Fibroblast of the aortic adventitia (primary cell): ENCODE measurements around the gene RASGRP4. TPM values are rescaled to one million over a fixed set of nuclear protein-coding genes. Genes with fewer than 3 reads are reported as not detected.

Experiments used
- DNase-seq: peaks from one replicate; pipeline ENCODE4 v3.0.0-alpha.2; 2010; ENCODE audit warnings: low read depth
- H3K4me3 ChIP-seq: 2 replicates; pipeline ENCODE4 v1.5.1; 2011; ENCODE audit warnings: low read depth, mild to moderate bottlenecking, control low read depth, low read length, moderate library complexity
- CTCF ChIP-seq: IDR thresholded peaks from 2 replicates; pipeline ENCODE4 v1.5.1; 2011; ENCODE audit warnings: mild to moderate bottlenecking, low read length, control low read depth, inconsistent platforms; ENCODE audit not compliant: insufficient read depth
- total RNA-seq: library from RNA; depleted of rRNA; stranded (reverse); fragments of >200 nt; gene quantifications from 2 replicates; pipeline ENCODE4 v1.2.3, GENCODE V29; 2012; ENCODE audit warnings: low replicate concordance

RASGRP4 gene
- total RNA-seq, 1 donor = not detected

DNA sequence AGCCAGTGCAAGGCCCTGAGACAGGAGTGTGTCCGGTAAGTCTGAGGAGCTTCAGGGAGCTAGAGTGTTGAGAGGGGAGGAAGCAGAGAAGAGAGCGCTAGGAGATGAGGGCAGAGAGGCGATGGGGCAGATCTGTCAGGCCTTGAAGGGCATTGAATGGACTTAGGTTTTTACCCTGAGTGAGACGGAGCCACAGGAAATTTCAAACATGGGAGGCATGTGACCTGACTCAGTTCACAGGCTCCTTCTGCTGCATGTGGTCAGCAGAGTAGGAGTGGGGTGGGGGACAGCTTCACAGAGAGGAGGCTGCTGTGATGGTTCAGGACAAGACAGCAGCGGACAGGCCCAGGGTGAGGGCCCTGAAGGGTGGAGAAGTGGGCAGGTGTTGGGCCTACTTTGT lies 25.7 kb downstream of the RASGRP4 start:
- no peak overlapping the region for H3K4me3 ChIP-seq
- no peak for TF ChIP-seq CTCF
- no peak for DNase-seq

- TF ChIP-seq CTCF = no peak
- no peak for DNase-seq
- H3K4me3 ChIP-seq = no peak overlapping the region
Measured at GRCh38 chr19:38399537-38399936, 26.5 kb downstream of the RASGRP4 start.

DNA sequence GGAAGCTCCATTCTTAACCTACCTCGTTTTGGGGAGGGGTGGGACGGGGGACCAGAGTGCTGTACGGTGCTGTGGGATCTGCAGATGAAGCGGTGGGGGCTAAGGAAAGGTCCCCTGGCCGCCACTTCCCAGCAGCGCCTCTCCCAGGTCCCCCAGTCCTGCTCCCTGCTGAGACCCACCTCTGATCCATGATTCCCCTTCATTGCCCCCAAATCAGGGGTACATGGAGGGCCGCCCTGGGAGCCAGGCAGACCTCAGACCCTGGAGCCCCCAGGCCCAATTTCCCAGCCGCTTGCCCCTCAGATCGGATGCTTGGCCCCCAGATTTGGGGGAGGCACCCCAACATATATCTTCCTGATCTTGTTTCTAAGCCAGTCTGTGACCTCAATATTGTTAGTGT lies 26.9 kb downstream of the RASGRP4 start:
- TF ChIP-seq CTCF = no peak
- DNase-seq = no peak
- no peak overlapping the region for H3K4me3 ChIP-seq

DNA sequence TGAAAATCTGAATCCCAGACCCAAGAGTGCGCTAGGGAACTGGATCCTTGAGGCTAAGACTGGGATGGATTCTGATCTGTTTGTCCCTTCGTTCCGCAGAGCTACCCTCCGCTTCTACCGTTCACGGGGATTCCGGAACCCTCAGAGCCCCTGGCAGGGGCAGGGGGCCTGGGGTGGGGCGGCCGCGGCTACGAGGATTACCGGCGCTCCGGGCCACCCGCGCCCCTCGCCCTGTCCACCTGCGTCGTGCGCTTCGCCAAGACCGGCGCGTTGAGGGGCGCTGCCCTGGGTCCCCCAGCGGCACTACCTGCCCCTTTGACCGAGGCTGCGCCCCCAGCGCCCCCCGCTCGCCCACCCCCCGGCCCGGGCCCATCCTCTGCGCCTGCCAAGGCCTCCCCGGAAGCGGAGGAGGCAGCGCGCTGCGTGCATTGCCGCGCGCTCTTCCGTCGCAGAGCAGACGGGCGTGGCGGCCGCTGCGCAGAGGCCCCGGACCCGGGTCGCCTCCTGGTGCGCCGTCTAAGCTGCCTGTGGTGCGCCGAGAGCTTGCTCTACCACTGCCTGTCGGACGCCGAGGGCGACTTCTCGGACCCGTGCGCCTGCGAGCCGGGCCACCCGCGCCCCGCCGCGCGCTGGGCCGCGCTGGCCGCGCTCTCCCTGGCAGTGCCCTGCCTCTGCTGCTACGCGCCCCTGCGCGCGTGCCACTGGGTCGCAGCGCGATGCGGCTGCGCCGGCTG lies 30.5 kb downstream of the RASGRP4 start:
- H3K4me3 ChIP-seq = no peak overlapping the region
- no peak for TF ChIP-seq CTCF
- no peak for DNase-seq

DNA sequence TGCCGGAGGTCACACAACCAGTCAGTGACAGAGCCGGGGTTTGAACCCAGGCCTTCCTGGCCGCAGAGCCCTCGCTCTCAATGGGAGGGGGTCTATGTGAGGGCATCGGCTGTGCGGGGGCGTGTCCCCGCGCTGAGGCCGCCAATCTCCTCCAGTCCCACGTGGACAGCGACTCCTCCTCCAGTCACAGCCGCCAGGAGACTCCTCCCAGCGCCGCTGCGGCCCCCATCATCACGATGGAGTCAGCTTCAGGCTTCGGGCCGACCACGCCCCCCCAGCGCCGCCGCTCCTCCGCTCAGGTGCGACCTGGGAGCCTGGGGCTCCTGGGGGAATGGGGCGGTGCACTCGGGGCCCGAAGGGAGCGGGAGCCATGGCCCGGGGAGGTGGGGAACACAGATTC lies 31.5 kb downstream of the RASGRP4 start:
- TF ChIP-seq CTCF = no peak

DNA sequence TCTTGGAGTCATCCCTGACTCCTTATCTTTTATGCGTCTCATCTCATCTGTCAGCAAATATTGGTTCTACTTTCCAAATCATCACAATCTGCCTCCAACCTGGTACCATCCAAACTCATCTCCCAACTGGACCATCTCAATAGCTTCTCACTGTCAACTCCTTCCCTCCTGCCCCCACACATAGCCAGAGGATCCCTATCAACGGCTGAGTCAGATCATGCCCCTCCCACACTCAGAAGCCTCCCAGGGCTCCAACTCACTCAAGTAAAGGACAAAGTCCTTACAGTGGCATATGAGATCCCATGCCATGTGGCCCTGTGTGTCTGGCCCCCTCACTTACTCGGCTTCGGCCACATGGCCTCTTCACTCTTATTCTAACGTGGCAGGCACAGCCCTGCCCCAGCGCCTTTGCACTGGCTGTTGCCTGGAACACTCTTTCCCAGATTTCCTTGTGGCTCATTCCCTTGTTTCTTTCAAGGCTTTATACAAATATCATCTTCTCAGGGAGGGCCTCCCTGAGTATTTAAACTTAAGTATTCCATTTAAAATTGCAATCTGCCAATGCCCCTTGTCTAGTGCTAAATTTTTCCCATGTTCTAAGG lies 33.2 kb downstream of the RASGRP4 start:
- TF ChIP-seq CTCF = no peak
- no peak overlapping the region for H3K4me3 ChIP-seq
- DNase-seq = no peak

More for the DNA sequence above, 31.5 kb downstream of the RASGRP4 start:
- DNase-seq = no peak
- no peak overlapping the region for H3K4me3 ChIP-seq
